HepG2 (cell line): ENCODE results near the gene PIM3. TPM values are rescaled to one million over a fixed set of nuclear protein-coding genes. Genes with fewer than 3 reads are reported as not detected.

Experiments
- ELF3 ChIP-seq: IDR thresholded peaks from 2 replicates; pipeline ENCODE4 v1.6.1; 2016; ENCODE audit warnings: missing genetic modification reagents, missing compliant biosample characterization
- EP300 ChIP-seq, 3 experiments: sonication (generic) in 1 of 3; formaldehyde crosslinking in 1 of 3; IDR thresholded peaks; 2 replicates each; pipeline versions ENCODE4 v1.5.1 to v1.6.1; 2011 to 2020; ENCODE audit warnings: low read depth in 2 of 3, low read length in 2 of 3, borderline replicate concordance in 1 of 3, improper control_type of control experiment in 1 of 3, mild to moderate bottlenecking in 1 of 3, missing genetic modification reagents in 1 of 3, moderate library complexity in 1 of 3
- FOXO1 ChIP-seq: sonication (generic); formaldehyde crosslinking; IDR thresholded peaks from 2 replicates; pipeline ENCODE4 v1.4.0; 2020; ENCODE audit warnings: missing genetic modification reagents
- JUN ChIP-seq: sonication (generic); formaldehyde crosslinking; IDR thresholded peaks from 2 replicates; pipeline ENCODE4 v1.4.0; 2020; ENCODE audit warnings: mild to moderate bottlenecking, missing genetic modification reagents
- MAZ ChIP-seq, 2 experiments: sonication (generic) in 1 of 2; formaldehyde crosslinking in 1 of 2; IDR thresholded peaks; 2 replicates each; pipeline versions ENCODE4 v1.5.0 to v1.6.1; 2012 to 2020; ENCODE audit warnings: low read depth in 2 of 2, mild to moderate bottlenecking in 2 of 2, borderline replicate concordance in 1 of 2, improper control_type of control experiment in 1 of 2, low read length in 1 of 2, missing genetic modification reagents in 1 of 2, moderate library complexity in 1 of 2
- MTA3 ChIP-seq: sonication (generic); formaldehyde crosslinking; IDR thresholded peaks from 2 replicates; pipeline ENCODE4 v1.4.0; 2020; ENCODE audit warnings: missing genetic modification reagents
- NFRKB ChIP-seq: fragments of 450-650 bp; IDR thresholded peaks from 2 replicates; pipeline ENCODE4 v1.6.1; 2017
- NR1H2 ChIP-seq: sonication (generic); formaldehyde crosslinking; IDR thresholded peaks from 2 replicates; pipeline ENCODE4 v1.8.1; 2022; ENCODE audit warnings: low read depth, missing genetic modification reagents, borderline replicate concordance
- SP140L ChIP-seq: sonication (generic); formaldehyde crosslinking; IDR thresholded peaks from 2 replicates; pipeline ENCODE4 v1.4.0; 2020; ENCODE audit warnings: missing genetic modification reagents, borderline replicate concordance
- XRCC5 ChIP-seq: fragments of 200-400 bp; formaldehyde crosslinking; optimal IDR thresholded peaks from 2 replicates; pipeline ENCODE3; 2017; ENCODE audit warnings: mild to moderate bottlenecking, low read length
- ZMYM2 ChIP-seq: sonication (generic); formaldehyde crosslinking; IDR thresholded peaks from 2 replicates; pipeline ENCODE4 v1.8.0; 2022; ENCODE audit warnings: mild to moderate bottlenecking, missing genetic modification reagents
- ZNF101 ChIP-seq: sonication (generic); formaldehyde crosslinking; IDR thresholded peaks from 2 replicates; pipeline ENCODE4 v1.4.0; 2020; ENCODE audit warnings: mild to moderate bottlenecking, low read depth, missing genetic modification reagents, borderline replicate concordance
- ZNF335 ChIP-seq: sonication (generic); formaldehyde crosslinking; IDR thresholded peaks from 2 replicates; pipeline ENCODE4 v1.4.0; 2020; ENCODE audit warnings: missing genetic modification reagents
- ZNF34 ChIP-seq: sonication (generic); formaldehyde crosslinking; IDR thresholded peaks from 2 replicates; pipeline ENCODE4 v1.4.0; 2020; ENCODE audit warnings: mild to moderate bottlenecking, missing genetic modification reagents, borderline replicate concordance
- ZNF563 ChIP-seq: sonication (generic); formaldehyde crosslinking; IDR thresholded peaks from 2 replicates; pipeline ENCODE4 v1.8.0; 2022; ENCODE audit warnings: mild to moderate bottlenecking, moderate library complexity, missing genetic modification reagents
- ZNF761 ChIP-seq: sonication (generic); formaldehyde crosslinking; conservative IDR thresholded peaks from 2 replicates; pipeline ENCODE4 v1.4.0; 2020; ENCODE audit warnings: mild to moderate bottlenecking, missing genetic modification reagents
- polyA plus RNA-seq, 8 experiments: library from polyadenylated mRNA; depleted of rRNA in 3 of 8; stranded (reverse) in 7 of 8; unstranded in 1 of 8; fragments of >200 nt; fragmentation: Illumina TruSeq in 4 of 8; extraction: Trizol in 4 of 8; gene quantifications; 2 replicates each; pipeline versions ENCODE4 v1.2.1 to v1.2.3, GENCODE V29; 2011 to 2016; ENCODE audit warnings: low read depth in 4 of 8, missing spikeins in 1 of 8, mixed read lengths in 1 of 8; ENCODE audit not compliant: insufficient read depth in 1 of 8
- total RNA-seq, 5 experiments: library from RNA; depleted of rRNA; stranded (reverse); fragments of >200 nt; fragmentation: Illumina TruSeq; extraction: Trizol; gene quantifications; 2 replicates each; pipeline ENCODE4 v1.2.3, GENCODE V29; 2016; ENCODE audit warnings: low read depth in 1 of 5
- TF ChIP-seq, protein P1 (sequence below): sonication (generic); formaldehyde crosslinking; IDR thresholded peaks from 2 replicates; pipeline ENCODE4 v1.8.0; 2022; ENCODE audit warnings: missing genetic modification reagents, mild to moderate bottlenecking, moderate library complexity, borderline replicate concordance
- TF ChIP-seq, protein P2 (sequence below): IDR thresholded peaks from 2 replicates; pipeline ENCODE4 v1.6.1; 2012; ENCODE audit warnings: low read length, improper control_type of control experiment
- TF ChIP-seq, protein P3 (sequence below): sonication (generic); formaldehyde crosslinking; IDR thresholded peaks from 2 replicates; pipeline ENCODE4 v1.4.0; 2020; ENCODE audit warnings: missing genetic modification reagents

PIM3 gene
- total and polyA plus RNA-seq, 2 of the 13 experiments (the other 11 are each of a cell fraction or from before 2014, with no cell fraction given): 21.6 to 31.2 TPM

DNA sequence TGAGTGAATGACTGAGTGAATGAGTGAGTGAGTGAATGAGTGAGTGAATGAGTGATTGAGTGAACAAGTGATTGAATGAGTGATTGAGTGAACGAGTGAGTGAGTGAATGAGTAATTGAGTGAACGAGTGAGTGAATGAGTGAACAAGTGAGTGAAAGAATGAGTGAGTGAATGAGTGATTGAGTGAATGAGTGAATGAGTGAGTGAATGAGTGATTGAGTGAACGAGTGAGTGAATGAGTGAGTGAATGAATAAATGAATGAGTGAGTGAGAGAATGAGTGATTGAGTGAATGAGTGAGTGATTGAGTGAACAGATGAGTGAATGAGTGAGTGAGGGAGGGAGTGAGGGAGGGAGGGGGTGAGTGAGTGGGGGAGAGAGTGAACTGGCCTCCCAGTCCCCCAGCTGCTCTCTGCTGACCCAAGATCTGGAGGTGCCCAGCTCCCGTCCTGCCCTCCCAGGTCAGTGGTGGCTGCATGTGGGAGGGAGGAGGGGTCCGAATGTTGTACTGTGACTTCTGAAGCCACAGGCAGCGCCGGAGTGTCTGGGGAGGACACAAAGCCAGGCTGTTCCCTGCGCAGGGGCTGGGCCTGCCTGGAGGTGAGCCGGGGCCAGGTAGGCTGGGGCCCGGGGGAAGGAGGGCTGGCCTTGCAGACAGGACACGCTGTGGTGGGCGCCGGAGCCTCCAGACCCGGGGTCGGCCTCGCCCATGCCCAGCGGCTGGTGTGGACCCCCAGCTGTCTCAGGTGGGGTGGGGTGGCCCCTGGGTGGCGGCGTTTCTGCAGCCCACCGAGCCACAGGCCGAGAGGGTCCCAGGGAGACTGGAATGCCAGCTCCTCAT, 17.8 kb upstream of the PIM3 start (continued):
- TF ChIP-seq ZMYM2 (no peak), NR1H2 (CRISPR knock-in tag) (no peak), ZNF761 (CRISPR knock-in tag) (peak; percentile 51; the same call in 1 of the 2 replicates), FOXO1 (CRISPR knock-in tag) (no peak), ZNF101 (no peak), MAZ (IDR thresholded peaks at IDR 0.05; ENCODE audit: borderline replicate concordance, low read depth, low read length) (no peak; the same call in 1 of the 2 replicates), MAZ (CRISPR knock-in tag; IDR thresholded peaks at IDR 0.05; ENCODE audit: low read depth) (no peak; the same call in 1 of the 2 replicates), ZNF335 (CRISPR knock-in tag) (no peak), MTA3 (no peak), ZNF34 (no peak), ZNF563 (CRISPR knock-in tag) (no peak; the same call in 1 of the 2 replicates), JUN (no peak), NFRKB (no peak), SP140L (CRISPR knock-in tag) (no peak), EP300 (IDR thresholded peaks at IDR 0.05; ENCODE audit: low read depth in 2 of 2, low read length in 2 of 2) (peak; percentile 78 to 86; a peak in 3 of 4 replicates), EP300 (CRISPR knock-in tag; IDR thresholded peaks at IDR 0.05; ENCODE audit: borderline replicate concordance) (peak; percentile 81), XRCC5 (peak; percentile 76), ELF3 (CRISPR knock-in tag) (peak; percentile 29; the same call in 1 of the 2 replicates)
- TF ChIP-seq, protein P1, sequence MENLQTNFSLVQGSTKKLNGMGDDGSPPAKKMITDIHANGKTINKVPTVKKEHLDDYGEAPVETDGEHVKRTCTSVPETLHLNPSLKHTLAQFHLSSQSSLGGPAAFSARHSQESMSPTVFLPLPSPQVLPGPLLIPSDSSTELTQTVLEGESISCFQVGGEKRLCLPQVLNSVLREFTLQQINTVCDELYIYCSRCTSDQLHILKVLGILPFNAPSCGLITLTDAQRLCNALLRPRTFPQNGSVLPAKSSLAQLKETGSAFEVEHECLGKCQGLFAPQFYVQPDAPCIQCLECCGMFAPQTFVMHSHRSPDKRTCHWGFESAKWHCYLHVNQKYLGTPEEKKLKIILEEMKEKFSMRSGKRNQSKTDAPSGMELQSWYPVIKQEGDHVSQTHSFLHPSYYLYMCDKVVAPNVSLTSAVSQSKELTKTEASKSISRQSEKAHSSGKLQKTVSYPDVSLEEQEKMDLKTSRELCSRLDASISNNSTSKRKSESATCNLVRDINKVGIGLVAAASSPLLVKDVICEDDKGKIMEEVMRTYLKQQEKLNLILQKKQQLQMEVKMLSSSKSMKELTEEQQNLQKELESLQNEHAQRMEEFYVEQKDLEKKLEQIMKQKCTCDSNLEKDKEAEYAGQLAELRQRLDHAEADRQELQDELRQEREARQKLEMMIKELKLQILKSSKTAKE (CRISPR knock-in tag): peak; percentile 88
- TF ChIP-seq, protein P2, sequence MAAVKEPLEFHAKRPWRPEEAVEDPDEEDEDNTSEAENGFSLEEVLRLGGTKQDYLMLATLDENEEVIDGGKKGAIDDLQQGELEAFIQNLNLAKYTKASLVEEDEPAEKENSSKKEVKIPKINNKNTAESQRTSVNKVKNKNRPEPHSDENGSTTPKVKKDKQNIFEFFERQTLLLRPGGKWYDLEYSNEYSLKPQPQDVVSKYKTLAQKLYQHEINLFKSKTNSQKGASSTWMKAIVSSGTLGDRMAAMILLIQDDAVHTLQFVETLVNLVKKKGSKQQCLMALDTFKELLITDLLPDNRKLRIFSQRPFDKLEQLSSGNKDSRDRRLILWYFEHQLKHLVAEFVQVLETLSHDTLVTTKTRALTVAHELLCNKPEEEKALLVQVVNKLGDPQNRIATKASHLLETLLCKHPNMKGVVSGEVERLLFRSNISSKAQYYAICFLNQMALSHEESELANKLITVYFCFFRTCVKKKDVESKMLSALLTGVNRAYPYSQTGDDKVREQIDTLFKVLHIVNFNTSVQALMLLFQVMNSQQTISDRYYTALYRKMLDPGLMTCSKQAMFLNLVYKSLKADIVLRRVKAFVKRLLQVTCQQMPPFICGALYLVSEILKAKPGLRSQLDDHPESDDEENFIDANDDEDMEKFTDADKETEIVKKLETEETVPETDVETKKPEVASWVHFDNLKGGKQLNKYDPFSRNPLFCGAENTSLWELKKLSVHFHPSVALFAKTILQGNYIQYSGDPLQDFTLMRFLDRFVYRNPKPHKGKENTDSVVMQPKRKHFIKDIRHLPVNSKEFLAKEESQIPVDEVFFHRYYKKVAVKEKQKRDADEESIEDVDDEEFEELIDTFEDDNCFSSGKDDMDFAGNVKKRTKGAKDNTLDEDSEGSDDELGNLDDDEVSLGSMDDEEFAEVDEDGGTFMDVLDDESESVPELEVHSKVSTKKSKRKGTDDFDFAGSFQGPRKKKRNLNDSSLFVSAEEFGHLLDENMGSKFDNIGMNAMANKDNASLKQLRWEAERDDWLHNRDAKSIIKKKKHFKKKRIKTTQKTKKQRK: no peak
- TF ChIP-seq, protein P3, sequence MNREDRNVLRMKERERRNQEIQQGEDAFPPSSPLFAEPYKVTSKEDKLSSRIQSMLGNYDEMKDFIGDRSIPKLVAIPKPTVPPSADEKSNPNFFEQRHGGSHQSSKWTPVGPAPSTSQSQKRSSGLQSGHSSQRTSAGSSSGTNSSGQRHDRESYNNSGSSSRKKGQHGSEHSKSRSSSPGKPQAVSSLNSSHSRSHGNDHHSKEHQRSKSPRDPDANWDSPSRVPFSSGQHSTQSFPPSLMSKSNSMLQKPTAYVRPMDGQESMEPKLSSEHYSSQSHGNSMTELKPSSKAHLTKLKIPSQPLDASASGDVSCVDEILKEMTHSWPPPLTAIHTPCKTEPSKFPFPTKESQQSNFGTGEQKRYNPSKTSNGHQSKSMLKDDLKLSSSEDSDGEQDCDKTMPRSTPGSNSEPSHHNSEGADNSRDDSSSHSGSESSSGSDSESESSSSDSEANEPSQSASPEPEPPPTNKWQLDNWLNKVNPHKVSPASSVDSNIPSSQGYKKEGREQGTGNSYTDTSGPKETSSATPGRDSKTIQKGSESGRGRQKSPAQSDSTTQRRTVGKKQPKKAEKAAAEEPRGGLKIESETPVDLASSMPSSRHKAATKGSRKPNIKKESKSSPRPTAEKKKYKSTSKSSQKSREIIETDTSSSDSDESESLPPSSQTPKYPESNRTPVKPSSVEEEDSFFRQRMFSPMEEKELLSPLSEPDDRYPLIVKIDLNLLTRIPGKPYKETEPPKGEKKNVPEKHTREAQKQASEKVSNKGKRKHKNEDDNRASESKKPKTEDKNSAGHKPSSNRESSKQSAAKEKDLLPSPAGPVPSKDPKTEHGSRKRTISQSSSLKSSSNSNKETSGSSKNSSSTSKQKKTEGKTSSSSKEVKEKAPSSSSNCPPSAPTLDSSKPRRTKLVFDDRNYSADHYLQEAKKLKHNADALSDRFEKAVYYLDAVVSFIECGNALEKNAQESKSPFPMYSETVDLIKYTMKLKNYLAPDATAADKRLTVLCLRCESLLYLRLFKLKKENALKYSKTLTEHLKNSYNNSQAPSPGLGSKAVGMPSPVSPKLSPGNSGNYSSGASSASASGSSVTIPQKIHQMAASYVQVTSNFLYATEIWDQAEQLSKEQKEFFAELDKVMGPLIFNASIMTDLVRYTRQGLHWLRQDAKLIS (CRISPR knock-in tag): peak; percentile 72; the same call in 1 of the 2 replicates
